Adrenal gland (tissue), 12 donors: ENCODE data around the gene FGD6. TPM values are rescaled to one million over a fixed set of nuclear protein-coding genes. Genes with fewer than 3 reads are reported as not detected.
"Not testable (repeated sequence)": the region's sequence is repeated elsewhere in the genome, so short reads cannot be mapped to it uniquely, and the experiment has no call there.

Experiments used
- DNase-seq, 7 donors: peaks; one replicate each; pipeline ENCODE4 v3.0.0-alpha.2; 2019 to 2020
- H3K27ac ChIP-seq, 5 donors: fragments of 200-600 bp; sonication (generic) in 4 of 5; 1 replicate in 3 of 5; 2 replicates in 2 of 5; pipeline versions ENCODE4 v1.5.1 to v1.8.0; 2016 to 2020; ENCODE audit warnings: mild to moderate bottlenecking in 1 of 5
- H3K27me3 ChIP-seq: fragments of 200-600 bp; 2 replicates; pipeline ENCODE4 v1.8.0; 2021
- H3K36me3 ChIP-seq, 2 donors: fragments of 200-600 bp; replicated peaks in 1 of 2; 1 replicate in 1 of 2; 2 replicates in 1 of 2; pipeline versions ENCODE4 v1.5.1 to v1.8.0; 2018 to 2022
- H3K4me1 ChIP-seq, 2 donors: fragments of 200-600 bp; replicated peaks in 1 of 2; 1 replicate in 1 of 2; 2 replicates in 1 of 2; pipeline versions ENCODE4 v1.5.1 to v1.8.0; 2018 to 2021
- H3K4me3 ChIP-seq, 4 donors: fragments of 200-600 bp; sonication (generic) in 3 of 4; one replicate each; pipeline ENCODE4 v1.5.1; 2016 to 2018
- H3K9me3 ChIP-seq, 3 donors: fragments of 200-600 bp; sonication (generic) in 1 of 3; replicated peaks in 1 of 3; 1 replicate in 2 of 3; 2 replicates in 1 of 3; pipeline versions ENCODE4 v1.5.1 to v1.8.0; 2016 to 2021
- CTCF ChIP-seq, 6 experiments: fragments of 450-650 bp in 4 of 6; fragments of 200-600 bp in 2 of 6; sonication (generic) in 1 of 6; IDR thresholded peaks; 1 replicate in 5 of 6; 2 replicates in 1 of 6; pipeline versions ENCODE4 v1.5.1 to v1.8.0; 2016 to 2021; ENCODE audit warnings: antibody characterized with exemption in 6 of 6, mild to moderate bottlenecking in 2 of 6, moderate library complexity in 1 of 6
- POLR2A ChIP-seq, 2 donors: fragments of 450-650 bp; IDR thresholded peaks; one replicate each; pipeline ENCODE4 v1.6.1; 2017; ENCODE audit warnings: antibody characterized with exemption in 2 of 2, mild to moderate bottlenecking in 2 of 2, moderate library complexity in 1 of 2
- WGBS, 4 donors: extraction: QIAGEN DNeasy Blood & Tissue Kit in 2 of 4; methylation state at CpG; one replicate each; pipeline versions ENCODE4 v1.1.5 to v1.1.7; 2013 to 2017; 5-methylcytosine and 5-hydroxymethylcytosine counted together
- intact Hi-C, 2 donors: fragments of 100-400 bp; cut with DNase I; formaldehyde crosslinking; loops; one replicate each; pipeline versions ENCODE4 v1.14.1 to v1.15.0; 2022 to 2023
- polyA plus RNA-seq, 3 donors: library from polyadenylated mRNA; stranded (reverse); fragments of 200-250 nt in 2 of 3; fragments of 350-450 nt in 1 of 3; fragmentation: Illumina TruSeq in 1 of 3; extraction: RNeasy Lipid Tissue Mini Kit (QIAGEN cat#74804) in 1 of 3; gene quantifications; one replicate each; pipeline ENCODE4 v1.2.3, GENCODE V29; 2013 to 2014
- total RNA-seq, 9 donors: library from RNA; depleted of rRNA in 4 of 9; stranded (reverse); fragments of >200 nt in 4 of 9; fragments of 120-200 nt in 1 of 9; fragmentation: NEBNext Ultra II Directional in 1 of 9; extraction: Animal tissue kit (Norgen Biotek cat#: 25700) in 1 of 9; gene quantifications; one replicate each; pipeline versions ENCODE4 v1.1.0 to v1.2.4, GENCODE V29; 2013 to 2023
- donor health status: healthy with polysubstance abuse.
- donor health status: Bipolar disorder and iron deficiency.
- donor health status: DM: yes; HTN: yes; CAD: no.
- donor health status: DM: no; HTN: no; CAD: no.
- donor health status: DM: no; HTN: no; CAD: no.
- donor health status: DM: yes; HTN: yes; CAD: no.

FGD6 gene
- total and polyA plus RNA-seq, 12 donors, result 2.3 to 33.9 (median 18.1) TPM

GRCh38 chr12:95147866-95148265 lies 69.4 kb downstream of the FGD6 start:
- Histone ChIP-seq H3K36me3 (no peaks in the 10 kb centered on the region), H3K27me3 (no peaks in the 10 kb centered on the region), H3K4me3 (no peak overlapping the region), H3K9me3 (no peaks in the 10 kb centered on the region), H3K27ac (no peak overlapping the region), H3K4me1 (no peaks in the 10 kb centered on the region)
- no peak for TF ChIP-seq POLR2A (IDR thresholded peaks at IDR 0.05)
- intact Hi-C loops, result no loop called here
- DNase-seq, result no peak

GRCh38 chr12:95146769-95147168 lies 70.5 kb downstream of the FGD6 start:
- TF ChIP-seq CTCF (IDR thresholded peaks at IDR 0.05) (no peak), POLR2A (IDR thresholded peaks at IDR 0.05) (no peak)
- H3K36me3 ChIP-seq, result no peaks in the 10 kb centered on the region
- intact Hi-C loops, result no loop called here
- H3K27me3 ChIP-seq, result no peaks in the 10 kb centered on the region
- DNase-seq, result no peak
- no peaks in the 10 kb centered on the region for H3K9me3 ChIP-seq
- no peaks in the 10 kb centered on the region for H3K4me1 ChIP-seq
- H3K4me3 ChIP-seq, result no peak overlapping the region
- no peak overlapping the region for H3K27ac ChIP-seq
- WGBS, 4 donors, result 79 to 91% (median 86%) methylated on average over 1 of the region's 1 CpG

- intact Hi-C loops, result no loop called here
- no peak for DNase-seq
- WGBS, 4 donors, result 49 to 67% (median 60%) methylated on average over 3 of the region's 3 CpGs
- Histone ChIP-seq H3K4me3 (no peak overlapping the region), H3K36me3 (peaks cover 0 to 5% of the 10 kb centered on the region in 2 donors), H3K27me3 (no peaks in the 10 kb centered on the region), H3K27ac (no peak overlapping the region), H3K4me1 (no peaks in the 10 kb centered on the region), H3K9me3 (no peaks in the 10 kb centered on the region)
- TF ChIP-seq POLR2A (IDR thresholded peaks at IDR 0.05), result no peak
- TF ChIP-seq CTCF (IDR thresholded peaks at IDR 0.05), result no peak
Measured at GRCh38 chr12:95143621-95144205, 73.6 kb downstream of the FGD6 start.

- TF ChIP-seq CTCF (IDR thresholded peaks at IDR 0.05), result no peak
- TF ChIP-seq POLR2A (IDR thresholded peaks at IDR 0.05), result no peak
- Histone ChIP-seq H3K4me3 (no peak overlapping the region), H3K36me3 (peaks cover 0 to 5% of the 10 kb centered on the region in 2 donors), H3K4me1 (no peaks in the 10 kb centered on the region), H3K27me3 (no peaks in the 10 kb centered on the region), H3K27ac (no peak overlapping the region), H3K9me3 (no peaks in the 10 kb centered on the region)
- DNase-seq, result no peak
- WGBS, 4 donors, result 82 to 98% (median 88%) methylated on average over 2 of the region's 2 CpGs
- intact Hi-C loops, result no loop called here
Measured at GRCh38 chr12:95142431-95143151, 74.7 kb downstream of the FGD6 start.

- Histone ChIP-seq H3K9me3 (no peaks in the 10 kb centered on the region), H3K36me3 (peaks cover 0 to 5% of the 10 kb centered on the region in 2 donors), H3K4me1 (no peaks in the 10 kb centered on the region), H3K4me3 (no peak overlapping the region), H3K27me3 (no peaks in the 10 kb centered on the region), H3K27ac (no peak overlapping the region)
- WGBS, 4 donors, result 81 to 87% (median 84%) methylated on average over 4 of the region's 4 CpGs
- TF ChIP-seq POLR2A (IDR thresholded peaks at IDR 0.05) (no peak), CTCF (IDR thresholded peaks at IDR 0.05) (no peak)
- no peak for DNase-seq
- intact Hi-C loops, result no loop called here
Measured at GRCh38 chr12:95141310-95141709, 76.0 kb downstream of the FGD6 start.

- intact Hi-C loops, H3K4me3 ChIP-seq, H3K27ac ChIP-seq, H3K9me3 ChIP-seq, H3K27me3 ChIP-seq, H3K4me1 ChIP-seq, DNase-seq: not testable (repeated sequence)
- peaks cover 0 to 16% of the 10 kb centered on the region in 2 donors for H3K36me3 ChIP-seq
- 94 to 99% (median 97%) methylated on average over 8 of the region's 8 CpGs for WGBS, 4 donors
Measured at GRCh38 chr12:95138031-95138430, 79.2 kb downstream of the FGD6 start.
